ENCODE results near the gene VENTX. TPM values are rescaled to one million over a fixed set of nuclear protein-coding genes. Genes with fewer than 3 reads are reported as not detected.

The VENTX gene
- total RNA-seq, 2 experiments from 2014 or later, result not detected

- ChIA-PET CTCF (no interaction called here), POLR2A (no interaction called here)
- Mint-ChIP-seq H3K9me3 (ENCODE audit: low read depth) (peaks cover 2% of the 10 kb centered on the region), H3K4me3 (no peak overlapping the region), H3K27me3 (peaks cover 2% of the 10 kb centered on the region), H3K4me1 (no peaks in the 10 kb centered on the region), H3K36me3 (ENCODE audit: low read depth) (no peaks in the 10 kb centered on the region), H3K27ac (no peak overlapping the region)
- DNase-seq, result no peak
- intact Hi-C loops (cut with DNase I, micrococcal nuclease), result no loop called here
- ATAC-seq, result no peak
These were observed 39.9 kb upstream of the VENTX start for GRCh38 chr10:133197786-133198185.

- DNase-seq (no peak), ATAC-seq (no peak)
- Mint-ChIP-seq H3K4me3 (no peak overlapping the region), H3K4me1 (no peaks in the 10 kb centered on the region), H3K9me3 (ENCODE audit: low read depth) (peaks cover 2% of the 10 kb centered on the region), H3K27me3 (peaks cover 2% of the 10 kb centered on the region), H3K36me3 (ENCODE audit: low read depth) (no peaks in the 10 kb centered on the region), H3K27ac (no peak overlapping the region)
- intact Hi-C loops (cut with DNase I, micrococcal nuclease), result no loop called here
- ChIA-PET POLR2A (no interaction called here), CTCF (no interaction called here)
These were observed 39.4 kb upstream of the VENTX start for GRCh38 chr10:133198206-133198605.

- peaks cover under 1% of the 10 kb centered on the region for H3K9me3 Mint-ChIP-seq (ENCODE audit: low read depth)
- no peak overlapping the region for H3K27ac Mint-ChIP-seq
- DNase-seq (no peak), ATAC-seq (no peak)
- intact Hi-C loops (cut with DNase I, micrococcal nuclease), result no loop called here
- no peaks in the 10 kb centered on the region for H3K4me1 Mint-ChIP-seq
- no peaks in the 10 kb centered on the region for H3K36me3 Mint-ChIP-seq (ENCODE audit: low read depth)
- POLR2A ChIA-PET, result no interaction called here
- no peak overlapping the region for H3K4me3 Mint-ChIP-seq
- CTCF ChIA-PET, result no interaction called here
- peaks cover under 1% of the 10 kb centered on the region for H3K27me3 Mint-ChIP-seq
These were observed 38.8 kb upstream of the VENTX start for GRCh38 chr10:133198621-133199487.

GRCh38 chr10:133199488-133199885, 38.2 kb upstream of the VENTX start:
- no peaks in the 10 kb centered on the region for H3K36me3 Mint-ChIP-seq (ENCODE audit: low read depth)
- H3K27me3 Mint-ChIP-seq, result no peaks in the 10 kb centered on the region
- ChIA-PET CTCF (no interaction called here), POLR2A (no interaction called here)
- ATAC-seq (no peak), DNase-seq (no peak)
- intact Hi-C loops (cut with DNase I, micrococcal nuclease), result no loop called here
- no peak overlapping the region for H3K4me3 Mint-ChIP-seq
- H3K9me3 Mint-ChIP-seq (ENCODE audit: low read depth), result no peaks in the 10 kb centered on the region
- no peaks in the 10 kb centered on the region for H3K4me1 Mint-ChIP-seq
- no peak overlapping the region for H3K27ac Mint-ChIP-seq

GRCh38 chr10:133199992-133200611, 37.6 kb upstream of the VENTX start:
- Mint-ChIP-seq H3K4me3 (no peak overlapping the region), H3K4me1 (no peaks in the 10 kb centered on the region), H3K27me3 (no peaks in the 10 kb centered on the region), H3K36me3 (ENCODE audit: low read depth) (no peaks in the 10 kb centered on the region), H3K27ac (no peak overlapping the region), H3K9me3 (ENCODE audit: low read depth) (no peaks in the 10 kb centered on the region)
- CTCF ChIA-PET, result no interaction called here
- no peak for ATAC-seq
- DNase-seq, result no peak
- POLR2A ChIA-PET, result no interaction called here
- intact Hi-C loops (cut with DNase I, micrococcal nuclease), result no loop called here

GRCh38 chr10:133200621-133201031, 37.0 kb upstream of the VENTX start:
- intact Hi-C loops (cut with DNase I, micrococcal nuclease), result no loop called here
- CTCF ChIA-PET, result no interaction called here
- Mint-ChIP-seq H3K36me3 (ENCODE audit: low read depth) (no peaks in the 10 kb centered on the region), H3K4me3 (no peak overlapping the region), H3K27ac (no peak overlapping the region), H3K4me1 (no peaks in the 10 kb centered on the region), H3K9me3 (ENCODE audit: low read depth) (no peaks in the 10 kb centered on the region), H3K27me3 (no peaks in the 10 kb centered on the region)
- ATAC-seq (no peak), DNase-seq (no peak)
- POLR2A ChIA-PET, result no interaction called here

GRCh38 chr10:133201151-133201947, 36.3 kb upstream of the VENTX start:
- no peaks in the 10 kb centered on the region for H3K9me3 Mint-ChIP-seq (ENCODE audit: low read depth)
- ATAC-seq, result no peak
- intact Hi-C loops (cut with DNase I, micrococcal nuclease), result no loop called here
- no peak for DNase-seq
- no peaks in the 10 kb centered on the region for H3K36me3 Mint-ChIP-seq (ENCODE audit: low read depth)
- ChIA-PET CTCF (no interaction called here), POLR2A (no interaction called here)
- no peaks in the 10 kb centered on the region for H3K4me1 Mint-ChIP-seq
- no peaks in the 10 kb centered on the region for H3K27me3 Mint-ChIP-seq
- no peak overlapping the region for H3K27ac Mint-ChIP-seq
- H3K4me3 Mint-ChIP-seq, result no peak overlapping the region

GRCh38 chr10:133201948-133202725, 35.5 kb upstream of the VENTX start:
- no peak overlapping the region for H3K27ac Mint-ChIP-seq
- DNase-seq (no peak), ATAC-seq (no peak)
- no peaks in the 10 kb centered on the region for H3K9me3 Mint-ChIP-seq (ENCODE audit: low read depth)
- no peaks in the 10 kb centered on the region for H3K36me3 Mint-ChIP-seq (ENCODE audit: low read depth)
- H3K4me3 Mint-ChIP-seq, result no peak overlapping the region
- no peaks in the 10 kb centered on the region for H3K4me1 Mint-ChIP-seq
- POLR2A ChIA-PET, result no interaction called here
- no peaks in the 10 kb centered on the region for H3K27me3 Mint-ChIP-seq
- CTCF ChIA-PET, result no interaction called here
- intact Hi-C loops (cut with DNase I, micrococcal nuclease), result no loop called here

GRCh38 chr10:133202778-133203651, 34.6 kb upstream of the VENTX start:
- H3K27ac Mint-ChIP-seq, result no peak overlapping the region
- ATAC-seq, result no peak
- H3K36me3 Mint-ChIP-seq (ENCODE audit: low read depth), result no peaks in the 10 kb centered on the region
- intact Hi-C loops (cut with DNase I, micrococcal nuclease), result no loop called here
- H3K27me3 Mint-ChIP-seq, result no peaks in the 10 kb centered on the region
- ChIA-PET POLR2A (no interaction called here), CTCF (no interaction called here)
- H3K4me1 Mint-ChIP-seq, result no peaks in the 10 kb centered on the region
- H3K4me3 Mint-ChIP-seq, result no peak overlapping the region
- H3K9me3 Mint-ChIP-seq (ENCODE audit: low read depth), result no peaks in the 10 kb centered on the region
- no peak for DNase-seq

GRCh38 chr10:133203652-133204195, 33.9 kb upstream of the VENTX start:
- DNase-seq (no peak), ATAC-seq (no peak)
- Mint-ChIP-seq H3K36me3 (ENCODE audit: low read depth) (no peaks in the 10 kb centered on the region), H3K27ac (no peak overlapping the region), H3K4me3 (no peak overlapping the region), H3K9me3 (ENCODE audit: low read depth) (no peaks in the 10 kb centered on the region), H3K27me3 (no peaks in the 10 kb centered on the region), H3K4me1 (no peaks in the 10 kb centered on the region)
- POLR2A ChIA-PET, result no interaction called here
- CTCF ChIA-PET, result no interaction called here
- intact Hi-C loops (cut with DNase I, micrococcal nuclease), result no loop called here

Data from activated CD4-positive, alpha-beta T cell treated with anti-CD3 and anti-CD28 coated beads for 36 hours (primary cell).